ENCODE measurements around the gene SQSTM1.

SQSTM1 gene

DNA sequence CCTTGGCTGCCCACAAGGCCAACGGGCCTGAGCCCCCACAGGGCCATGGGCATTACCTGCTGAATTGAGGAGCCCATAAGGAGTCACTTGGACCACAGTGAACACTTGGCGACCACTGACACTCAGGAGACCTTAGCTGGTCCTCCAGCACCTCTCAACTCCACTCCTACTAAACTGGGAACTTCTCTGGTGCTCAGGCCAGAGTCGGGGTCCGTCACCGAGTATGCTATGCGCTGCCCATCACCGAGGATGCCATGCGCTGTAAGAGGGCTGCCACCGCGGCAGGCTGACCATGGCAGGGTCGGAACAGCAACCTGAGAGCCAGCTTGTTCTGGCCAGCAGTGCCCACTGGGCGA, 600 bp upstream of the SQSTM1 start:
- H3K4me3 ChIP-seq (ENCODE audit: insufficient read depth, low read length, poor library complexity, severe bottlenecking): peak overlapping the region; percentile 80
- peak overlapping the region; percentile 42 for H2AFZ ChIP-seq (ENCODE audit: low read depth, low read length, severe bottlenecking)
- peaks cover 10% of the 10 kb centered on the region; the same call in 1 of the 2 replicates for H3F3A ChIP-seq (ENCODE audit: insufficient read depth)

DNA sequence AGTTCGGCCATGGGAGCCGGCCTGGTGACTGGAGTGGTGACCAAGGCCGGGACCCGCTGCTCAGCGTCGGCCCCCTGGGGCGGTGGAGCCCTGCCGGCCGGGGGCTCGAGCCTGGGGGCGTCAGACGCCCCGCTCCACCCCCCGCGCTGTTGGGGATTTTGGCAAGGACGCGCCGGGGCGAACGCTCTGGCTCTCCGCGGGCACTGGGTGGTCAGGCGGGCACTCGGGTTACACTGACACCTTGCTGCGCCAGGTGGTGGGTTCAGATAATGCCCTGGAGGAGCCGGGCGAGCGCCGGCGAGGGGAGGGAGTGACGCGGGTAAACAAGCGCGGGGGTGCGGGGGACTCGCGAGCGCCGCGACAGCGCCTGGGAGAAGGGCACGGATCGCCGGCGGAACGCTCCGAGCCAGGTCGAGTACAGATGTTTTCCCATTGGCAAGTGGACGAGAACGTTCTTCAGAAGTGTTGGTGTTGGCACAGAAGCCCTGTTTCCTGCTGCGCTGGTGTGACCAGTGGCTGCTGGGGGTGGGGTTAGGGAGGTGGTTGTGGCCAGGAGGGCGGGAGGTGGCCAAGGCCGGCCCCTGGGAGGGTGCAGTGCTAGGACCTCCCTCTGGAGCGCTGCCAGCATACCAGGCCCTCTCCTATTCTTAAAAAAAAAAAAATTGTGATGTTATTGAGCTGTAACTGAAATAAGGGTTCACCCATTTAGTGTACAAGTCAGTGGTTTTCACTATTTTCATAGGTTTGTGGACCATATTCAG, 773 bp downstream of the SQSTM1 start:
- Histone ChIP-seq H3K27me3 (ENCODE audit: low read length) (no peaks in the 10 kb centered on the region), H4K20me1 (ENCODE audit: low read depth, low read length) (peaks cover 6% of the 10 kb centered on the region), H3K9me3 (ENCODE audit: insufficient read depth, low read length) (no peaks in the 10 kb centered on the region), H3K9ac (ENCODE audit: low read length) (peak overlapping the region; percentile 88), H2AFZ (ENCODE audit: low read depth, low read length, severe bottlenecking) (peak overlapping the region; percentile 35), H3K4me2 (ENCODE audit: low read depth, low read length, poor library complexity, severe bottlenecking) (peak overlapping the region; percentile 76), H3K4me3 (ENCODE audit: insufficient read depth, low read length, poor library complexity, severe bottlenecking) (peak overlapping the region; percentile 80), H3K36me3 (ENCODE audit: low read length) (no peaks in the 10 kb centered on the region), H3K9me2 (replicated peaks; ENCODE audit: insufficient read depth, low read length) (no peaks in the 10 kb centered on the region), H3K27ac (ENCODE audit: low read depth, low read length) (peak overlapping the region; percentile 68), H3F3A (ENCODE audit: insufficient read depth) (peaks cover 10% of the 10 kb centered on the region; the same call in 1 of the 2 replicates), H3K79me2 (ENCODE audit: insufficient read depth, low read length) (peaks cover 12% of the 10 kb centered on the region)
- TF ChIP-seq, protein P1, sequence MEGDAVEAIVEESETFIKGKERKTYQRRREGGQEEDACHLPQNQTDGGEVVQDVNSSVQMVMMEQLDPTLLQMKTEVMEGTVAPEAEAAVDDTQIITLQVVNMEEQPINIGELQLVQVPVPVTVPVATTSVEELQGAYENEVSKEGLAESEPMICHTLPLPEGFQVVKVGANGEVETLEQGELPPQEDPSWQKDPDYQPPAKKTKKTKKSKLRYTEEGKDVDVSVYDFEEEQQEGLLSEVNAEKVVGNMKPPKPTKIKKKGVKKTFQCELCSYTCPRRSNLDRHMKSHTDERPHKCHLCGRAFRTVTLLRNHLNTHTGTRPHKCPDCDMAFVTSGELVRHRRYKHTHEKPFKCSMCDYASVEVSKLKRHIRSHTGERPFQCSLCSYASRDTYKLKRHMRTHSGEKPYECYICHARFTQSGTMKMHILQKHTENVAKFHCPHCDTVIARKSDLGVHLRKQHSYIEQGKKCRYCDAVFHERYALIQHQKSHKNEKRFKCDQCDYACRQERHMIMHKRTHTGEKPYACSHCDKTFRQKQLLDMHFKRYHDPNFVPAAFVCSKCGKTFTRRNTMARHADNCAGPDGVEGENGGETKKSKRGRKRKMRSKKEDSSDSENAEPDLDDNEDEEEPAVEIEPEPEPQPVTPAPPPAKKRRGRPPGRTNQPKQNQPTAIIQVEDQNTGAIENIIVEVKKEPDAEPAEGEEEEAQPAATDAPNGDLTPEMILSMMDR (IDR thresholded peaks at IDR 0.05; ENCODE audit: insufficient read depth, low read length, poor library complexity, severe bottlenecking): no peak
- TF ChIP-seq EZH2phosphoT487 (conservative IDR thresholded peaks at IDR 0.05; ENCODE audit: low read length): no peak

More for the DNA sequence above, 600 bp upstream of the SQSTM1 start:
- H3K9me3 ChIP-seq (ENCODE audit: insufficient read depth, low read length): no peaks in the 10 kb centered on the region
- peak overlapping the region; percentile 68 for H3K27ac ChIP-seq (ENCODE audit: low read depth, low read length)
- H3K27me3 ChIP-seq (ENCODE audit: low read length): no peaks in the 10 kb centered on the region
- TF ChIP-seq EZH2phosphoT487 (conservative IDR thresholded peaks at IDR 0.05; ENCODE audit: low read length): no peak
- TF ChIP-seq, protein P1 (IDR thresholded peaks at IDR 0.05; ENCODE audit: insufficient read depth, low read length, poor library complexity, severe bottlenecking): no peak
- no peaks in the 10 kb centered on the region for H3K36me3 ChIP-seq (ENCODE audit: low read length)
- H3K9me2 ChIP-seq (replicated peaks; ENCODE audit: insufficient read depth, low read length): no peaks in the 10 kb centered on the region
- peak overlapping the region; percentile 76 for H3K4me2 ChIP-seq (ENCODE audit: low read depth, low read length, poor library complexity, severe bottlenecking)
- H4K20me1 ChIP-seq (ENCODE audit: low read depth, low read length): peaks cover 6% of the 10 kb centered on the region
- H3K9ac ChIP-seq (ENCODE audit: low read length): peak overlapping the region; percentile 88
- H3K79me2 ChIP-seq (ENCODE audit: insufficient read depth, low read length): peaks cover 12% of the 10 kb centered on the region

GRCh38 chr5:179822059-179822432, 1.3 kb downstream of the SQSTM1 start:
- Histone ChIP-seq H3K9me3 (ENCODE audit: insufficient read depth, low read length) (no peaks in the 10 kb centered on the region), H3K9ac (ENCODE audit: low read length) (peak overlapping the region; percentile 88; the same call in 1 of the 2 replicates), H2AFZ (ENCODE audit: low read depth, low read length, severe bottlenecking) (no peak overlapping the region), H3K4me3 (ENCODE audit: insufficient read depth, low read length, poor library complexity, severe bottlenecking) (peak overlapping the region; percentile 15), H4K20me1 (ENCODE audit: low read depth, low read length) (peaks cover 6% of the 10 kb centered on the region), H3K36me3 (ENCODE audit: low read length) (no peaks in the 10 kb centered on the region), H3K27ac (ENCODE audit: low read depth, low read length) (no peak overlapping the region), H3F3A (ENCODE audit: insufficient read depth) (peaks cover 10% of the 10 kb centered on the region; the same call in 1 of the 2 replicates), H3K4me2 (ENCODE audit: low read depth, low read length, poor library complexity, severe bottlenecking) (peak overlapping the region; percentile 76), H3K27me3 (ENCODE audit: low read length) (no peaks in the 10 kb centered on the region), H3K79me2 (ENCODE audit: insufficient read depth, low read length) (peaks cover 12% of the 10 kb centered on the region), H3K9me2 (replicated peaks; ENCODE audit: insufficient read depth, low read length) (no peaks in the 10 kb centered on the region)
- TF ChIP-seq, protein P1 (IDR thresholded peaks at IDR 0.05; ENCODE audit: insufficient read depth, low read length, poor library complexity, severe bottlenecking): no peak
- TF ChIP-seq EZH2phosphoT487 (conservative IDR thresholded peaks at IDR 0.05; ENCODE audit: low read length): no peak
